Endothelial cell (in vitro differentiated cells): ENCODE data around the gene CENPM. TPM values are rescaled to one million over a fixed set of nuclear protein-coding genes. Genes with fewer than 3 reads are reported as not detected.

Experiments used
- DNase-seq: peaks from one replicate; pipeline ENCODE4 v3.0.0; 2021; ENCODE audit warnings: low spot score
- H3K27ac Mint-ChIP-seq: one replicate; pipeline ENCODE4 v1.8.0; 2021; ENCODE audit warnings: mixed read lengths, inconsistent platforms; ENCODE audit not compliant: unreplicated experiment
- H3K27me3 Mint-ChIP-seq: one replicate; pipeline ENCODE4 v1.8.0; 2021; ENCODE audit warnings: mild to moderate bottlenecking, moderate library complexity, mixed read lengths, inconsistent platforms; ENCODE audit not compliant: unreplicated experiment
- H3K36me3 Mint-ChIP-seq: one replicate; pipeline ENCODE4 v1.8.0; 2021; ENCODE audit warnings: mild to moderate bottlenecking, low read depth, mixed read lengths, inconsistent platforms; ENCODE audit not compliant: unreplicated experiment
- H3K4me1 Mint-ChIP-seq: one replicate; pipeline ENCODE4 v1.8.0; 2021; ENCODE audit warnings: mild to moderate bottlenecking, mixed read lengths, inconsistent platforms; ENCODE audit not compliant: unreplicated experiment
- H3K4me3 Mint-ChIP-seq: one replicate; pipeline ENCODE4 v1.8.0; 2021; ENCODE audit warnings: mild to moderate bottlenecking, mixed read lengths, inconsistent platforms; ENCODE audit not compliant: unreplicated experiment
- H3K9me3 Mint-ChIP-seq: one replicate; pipeline ENCODE4 v1.8.0; 2021; ENCODE audit warnings: mixed read lengths, inconsistent platforms; ENCODE audit not compliant: unreplicated experiment
- CTCF ChIP-seq: fragments of 200-600 bp; sonication (generic); IDR thresholded peaks from one replicate; pipeline ENCODE4 v1.5.0; 2021; ENCODE audit warnings: antibody characterized with exemption; ENCODE audit not compliant: unreplicated experiment
- total RNA-seq: library from RNA; stranded (reverse); fragmentation: NEBNext Ultra II Directional; extraction: Animal tissue kit (Norgen Biotek cat#: 25700); gene quantifications from one replicate; pipeline ENCODE4 v1.2.1, GENCODE V29; 2021; ENCODE audit not compliant: unreplicated experiment

Gene CENPM
- total RNA-seq, 1 donor from 2014 or later: 5.2 TPM

GRCh38 chr22:41987276-41987675, 40.3 kb upstream of the CENPM start:
- no peak overlapping the region for H3K4me3 Mint-ChIP-seq
- no peak for TF ChIP-seq CTCF
- no peaks in the 10 kb centered on the region for H3K9me3 Mint-ChIP-seq
- H3K36me3 Mint-ChIP-seq: peaks cover 4% of the 10 kb centered on the region
- H3K4me1 Mint-ChIP-seq: peaks cover 4% of the 10 kb centered on the region
- H3K27me3 Mint-ChIP-seq: peaks cover 5% of the 10 kb centered on the region
- no peak overlapping the region for H3K27ac Mint-ChIP-seq
- DNase-seq: no peak

- Mint-ChIP-seq H3K4me1 (peaks cover 4% of the 10 kb centered on the region), H3K27me3 (peaks cover 2% of the 10 kb centered on the region), H3K36me3 (no peaks in the 10 kb centered on the region), H3K4me3 (no peak overlapping the region), H3K27ac (no peak overlapping the region), H3K9me3 (no peaks in the 10 kb centered on the region)
- no peak for DNase-seq
- TF ChIP-seq CTCF: no peak
These were observed 36.8 kb upstream of the CENPM start for GRCh38 chr22:41983513-41984405.

GRCh38 chr22:41982865-41983264, 35.9 kb upstream of the CENPM start:
- H3K36me3 Mint-ChIP-seq: no peaks in the 10 kb centered on the region
- H3K4me3 Mint-ChIP-seq: no peak overlapping the region
- H3K27me3 Mint-ChIP-seq: peaks cover 8% of the 10 kb centered on the region
- peaks cover 1% of the 10 kb centered on the region for H3K4me1 Mint-ChIP-seq
- DNase-seq: no peak
- no peaks in the 10 kb centered on the region for H3K9me3 Mint-ChIP-seq
- TF ChIP-seq CTCF: no peak
- no peak overlapping the region for H3K27ac Mint-ChIP-seq

- no peaks in the 10 kb centered on the region for H3K36me3 Mint-ChIP-seq
- no peak overlapping the region for H3K27ac Mint-ChIP-seq
- no peak for DNase-seq
- TF ChIP-seq CTCF: no peak
- no peak overlapping the region for H3K4me3 Mint-ChIP-seq
- no peaks in the 10 kb centered on the region for H3K9me3 Mint-ChIP-seq
- H3K27me3 Mint-ChIP-seq: peaks cover 16% of the 10 kb centered on the region
- no peaks in the 10 kb centered on the region for H3K4me1 Mint-ChIP-seq
These were observed 32.7 kb upstream of the CENPM start for GRCh38 chr22:41979423-41980250.
